ENCODE results near the gene CBFB.

DNA sequence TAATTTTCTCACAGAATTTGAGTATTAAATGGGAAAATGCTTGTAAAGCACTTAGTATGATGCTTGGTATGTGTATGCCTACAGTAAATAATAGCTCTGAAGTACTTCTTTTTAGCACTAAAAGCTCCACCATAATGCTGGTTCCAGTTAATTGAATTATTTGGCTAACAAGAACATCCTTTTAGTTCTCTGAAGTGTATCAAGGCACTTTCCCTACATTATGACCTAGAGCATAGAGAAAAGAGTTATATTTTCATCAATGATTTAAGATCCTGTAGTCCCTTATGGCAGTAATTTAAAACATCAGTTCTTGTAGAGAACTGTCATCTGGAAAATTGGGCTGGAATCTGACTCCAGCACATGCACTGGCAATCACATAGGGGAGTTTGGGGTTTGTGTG lies 58.9 kb downstream of the CBFB start:
- TF ChIP-seq, protein P1, sequence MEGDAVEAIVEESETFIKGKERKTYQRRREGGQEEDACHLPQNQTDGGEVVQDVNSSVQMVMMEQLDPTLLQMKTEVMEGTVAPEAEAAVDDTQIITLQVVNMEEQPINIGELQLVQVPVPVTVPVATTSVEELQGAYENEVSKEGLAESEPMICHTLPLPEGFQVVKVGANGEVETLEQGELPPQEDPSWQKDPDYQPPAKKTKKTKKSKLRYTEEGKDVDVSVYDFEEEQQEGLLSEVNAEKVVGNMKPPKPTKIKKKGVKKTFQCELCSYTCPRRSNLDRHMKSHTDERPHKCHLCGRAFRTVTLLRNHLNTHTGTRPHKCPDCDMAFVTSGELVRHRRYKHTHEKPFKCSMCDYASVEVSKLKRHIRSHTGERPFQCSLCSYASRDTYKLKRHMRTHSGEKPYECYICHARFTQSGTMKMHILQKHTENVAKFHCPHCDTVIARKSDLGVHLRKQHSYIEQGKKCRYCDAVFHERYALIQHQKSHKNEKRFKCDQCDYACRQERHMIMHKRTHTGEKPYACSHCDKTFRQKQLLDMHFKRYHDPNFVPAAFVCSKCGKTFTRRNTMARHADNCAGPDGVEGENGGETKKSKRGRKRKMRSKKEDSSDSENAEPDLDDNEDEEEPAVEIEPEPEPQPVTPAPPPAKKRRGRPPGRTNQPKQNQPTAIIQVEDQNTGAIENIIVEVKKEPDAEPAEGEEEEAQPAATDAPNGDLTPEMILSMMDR (optimal IDR thresholded peaks at IDR 0.05 in 1 of 3, IDR thresholded peaks at IDR 0.05 in 1 of 3, conservative IDR thresholded peaks at IDR 0.05 in 1 of 3; ENCODE audit: extremely low read depth in 1 of 3, insufficient read depth in 2 of 3, low read length in 3 of 3), result no peak
- TF ChIP-seq EZH2 (IDR thresholded peaks at IDR 0.05; ENCODE audit: low read length), result no peak
